Smooth muscle cell (in vitro differentiated cells): ENCODE results near the gene POLR1A. TPM values are rescaled to one million over a fixed set of nuclear protein-coding genes. Genes with fewer than 3 reads are reported as not detected.

Experiments used
- DNase-seq: peaks from one replicate; lab custom pipeline; 2025; ENCODE audit not compliant: unreplicated experiment; lab: John Stamatoyannopoulos, UW
- H2AFZ ChIP-seq: fragments of 200-600 bp; sonication (generic); 2 replicates; pipeline ENCODE4 v1.6.0; 2016; ENCODE audit warnings: antibody characterized with exemption, low read depth, mild to moderate bottlenecking
- H3F3A ChIP-seq: fragments of 200-600 bp; sonication (generic); 2 replicates; pipeline ENCODE4 v1.6.0; 2017; ENCODE audit warnings: antibody characterized with exemption, low read depth
- H3K27ac ChIP-seq: fragments of 200-600 bp; sonication (generic); 2 replicates; pipeline ENCODE4 v1.5.1; 2016; ENCODE audit warnings: low read depth, mild to moderate bottlenecking
- H3K27me3 ChIP-seq: fragments of 200-600 bp; sonication (generic); 2 replicates; pipeline ENCODE4 v1.6.1; 2016; ENCODE audit warnings: low read depth, mild to moderate bottlenecking
- H3K36me3 ChIP-seq: fragments of 200-600 bp; sonication (generic); 2 replicates; pipeline ENCODE4 v1.5.1; 2016; ENCODE audit warnings: low read depth
- H3K4me1 ChIP-seq: fragments of 200-600 bp; sonication (generic); 2 replicates; pipeline ENCODE4 v1.5.1; 2016; ENCODE audit warnings: low read depth
- H3K4me2 ChIP-seq: fragments of 200-600 bp; sonication (generic); 2 replicates; pipeline ENCODE4 v1.6.0; 2016; ENCODE audit warnings: mild to moderate bottlenecking
- H3K4me3 ChIP-seq: fragments of 200-600 bp; sonication (generic); 2 replicates; pipeline ENCODE4 v1.5.1; 2016; ENCODE audit warnings: mild to moderate bottlenecking
- H3K79me2 ChIP-seq: fragments of 200-600 bp; sonication (generic); 2 replicates; pipeline ENCODE4 v1.6.0; 2016; ENCODE audit warnings: low read depth, mild to moderate bottlenecking
- H3K9ac ChIP-seq: fragments of 200-600 bp; sonication (generic); 2 replicates; pipeline ENCODE4 v1.6.0; 2016; ENCODE audit warnings: low read depth
- H3K9me3 ChIP-seq: fragments of 200-600 bp; sonication (generic); replicated peaks from 2 replicates; pipeline ENCODE4 v1.5.1; 2016; ENCODE audit warnings: low read depth
- H4K20me1 ChIP-seq: fragments of 200-600 bp; sonication (generic); 2 replicates; pipeline ENCODE4 v1.6.0; 2016; ENCODE audit warnings: low read depth
- CTCF ChIP-seq: fragments of 200-600 bp; sonication (generic); IDR thresholded peaks from 2 replicates; pipeline ENCODE4 v1.5.1; 2017; ENCODE audit warnings: borderline replicate concordance, mild to moderate bottlenecking, antibody characterized with exemption; ENCODE audit not compliant: insufficient read depth, poor library complexity, severe bottlenecking
- WGBS: methylation state at CpG from one replicate; pipeline ENCODE4 v1.1.7; 2016; ENCODE audit warnings: low lambda C conversion rate; 5-methylcytosine and 5-hydroxymethylcytosine counted together
- polyA plus RNA-seq: library from polyadenylated mRNA; unstranded; fragments of >200 nt; fragmentation: Nextera tagmentation; extraction: Ambion mirVana; gene quantifications from 2 replicates; pipeline ENCODE4 v1.2.1, GENCODE V29; 2016
- total RNA-seq: library from RNA; depleted of rRNA; stranded (reverse); fragments of >200 nt; gene quantifications from 2 replicates; pipeline ENCODE4 v1.2.3, GENCODE V29; 2014

The POLR1A gene
- total and polyA plus RNA-seq, 2 experiments from 2014 or later: 4.9 to 20.8 TPM

- no peak overlapping the region for H3K9ac ChIP-seq
- no peaks in the 10 kb centered on the region for H4K20me1 ChIP-seq
- no peak overlapping the region for H3K4me2 ChIP-seq
- 93% methylated on average over 2 of the region's 2 CpGs for WGBS
- no peak overlapping the region for H2AFZ ChIP-seq
- H3K4me3 ChIP-seq: no peak overlapping the region
- H3K27me3 ChIP-seq: no peaks in the 10 kb centered on the region
- DNase-seq: no peak
- no peaks in the 10 kb centered on the region for H3K4me1 ChIP-seq
- no peak for TF ChIP-seq CTCF
- no peaks in the 10 kb centered on the region for H3F3A ChIP-seq
- H3K36me3 ChIP-seq: peaks cover 55% of the 10 kb centered on the region
- H3K79me2 ChIP-seq: no peaks in the 10 kb centered on the region
- H3K9me3 ChIP-seq: no peaks in the 10 kb centered on the region
- H3K27ac ChIP-seq: no peak overlapping the region
Observed at GRCh38 chr2:86136141-86136540, 30.5 kb upstream of the POLR1A start.

- no peak overlapping the region for H3K9ac ChIP-seq
- no peaks in the 10 kb centered on the region for H3K27me3 ChIP-seq
- no peaks in the 10 kb centered on the region for H3K79me2 ChIP-seq
- H3K4me3 ChIP-seq: no peak overlapping the region
- no peaks in the 10 kb centered on the region for H3K4me1 ChIP-seq
- no peaks in the 10 kb centered on the region for H3F3A ChIP-seq
- H3K9me3 ChIP-seq: no peaks in the 10 kb centered on the region
- WGBS: 100% methylated on average over 5 of the region's 5 CpGs
- DNase-seq: no peak
- H3K4me2 ChIP-seq: no peak overlapping the region
- H2AFZ ChIP-seq: no peak overlapping the region
- no peak for TF ChIP-seq CTCF
- no peak overlapping the region for H3K27ac ChIP-seq
- H3K36me3 ChIP-seq: peaks cover 59% of the 10 kb centered on the region
- no peaks in the 10 kb centered on the region for H4K20me1 ChIP-seq
Observed at GRCh38 chr2:86135653-86136052, 30.0 kb upstream of the POLR1A start.

DNA sequence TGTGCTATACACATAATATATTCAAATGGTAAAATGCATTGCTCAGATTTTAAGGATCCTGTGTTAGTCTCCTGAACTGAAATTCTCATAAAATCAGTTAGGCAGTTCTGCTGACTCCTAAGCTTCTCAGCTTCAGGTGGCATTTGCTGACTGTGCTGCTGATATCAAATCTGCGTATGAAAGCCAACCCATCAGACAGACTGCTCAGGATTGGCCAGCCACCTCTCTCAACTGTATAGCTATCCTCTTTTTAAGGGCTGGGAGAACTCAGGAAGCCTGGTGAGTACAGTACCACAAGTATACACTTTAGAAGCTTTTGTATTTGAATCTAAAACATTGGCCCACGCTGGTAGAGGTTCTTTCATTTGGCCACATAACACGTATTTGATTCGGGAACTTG lies 29.0 kb upstream of the POLR1A start:
- no peaks in the 10 kb centered on the region for H3K79me2 ChIP-seq
- 97% methylated on average over 4 of the region's 4 CpGs for WGBS
- no peaks in the 10 kb centered on the region for H4K20me1 ChIP-seq
- peaks cover 59% of the 10 kb centered on the region for H3K36me3 ChIP-seq
- no peaks in the 10 kb centered on the region for H3K27me3 ChIP-seq
- H3K9me3 ChIP-seq: no peaks in the 10 kb centered on the region
- H3K27ac ChIP-seq: no peak overlapping the region
- DNase-seq: no peak
- no peak overlapping the region for H3K4me2 ChIP-seq
- no peak overlapping the region for H3K4me3 ChIP-seq
- no peaks in the 10 kb centered on the region for H3F3A ChIP-seq
- TF ChIP-seq CTCF: no peak
- H3K4me1 ChIP-seq: no peaks in the 10 kb centered on the region
- no peak overlapping the region for H3K9ac ChIP-seq
- H2AFZ ChIP-seq: no peak overlapping the region

- H3K79me2 ChIP-seq: no peaks in the 10 kb centered on the region
- H3K27ac ChIP-seq: no peak overlapping the region
- TF ChIP-seq CTCF: no peak
- no peak overlapping the region for H3K9ac ChIP-seq
- H3F3A ChIP-seq: no peaks in the 10 kb centered on the region
- no peaks in the 10 kb centered on the region for H3K4me1 ChIP-seq
- H3K27me3 ChIP-seq: no peaks in the 10 kb centered on the region
- DNase-seq: no peak
- H2AFZ ChIP-seq: no peak overlapping the region
- H3K36me3 ChIP-seq: peaks cover 73% of the 10 kb centered on the region
- 96% methylated on average over 5 of the region's 5 CpGs for WGBS
- H3K9me3 ChIP-seq: no peaks in the 10 kb centered on the region
- H4K20me1 ChIP-seq: no peaks in the 10 kb centered on the region
- no peak overlapping the region for H3K4me2 ChIP-seq
- H3K4me3 ChIP-seq: no peak overlapping the region
Observed at GRCh38 chr2:86124683-86125082, 19.0 kb upstream of the POLR1A start.
